HCT116 (cell line): Measurements from ENCODE around the gene SELENON. TPM values are rescaled to one million over a fixed set of nuclear protein-coding genes. Genes with fewer than 3 reads are reported as not detected.

Experiments
- ATAC-seq: fragments of 200-7000 bp; cut with Tn5 transposase; 2 replicates; pipeline ENCODE4 v1.9.1; 2020; ENCODE audit warnings: mild to moderate bottlenecking, moderate library complexity
- BruUV-seq: library from RNA; stranded (reverse); fragments of 400-500 nt; replicated peaks from 2 replicates; lab custom pipeline; 2021; lab: Mats Ljungman, UMichigan
- CTCF ChIA-PET: fragments of 300-600 bp; sonication (Branson Sonifier 250); formaldehyde crosslinking; loops from one replicate; lab custom pipeline; 2021; ENCODE audit warnings: antibody characterized with exemption; lab: Charles Lee
- POLR2A ChIA-PET: fragments of 300-600, 350-600 bp; sonication (Branson Sonifier 250); formaldehyde crosslinking; loops from one replicate; lab custom pipeline; 2021; ENCODE audit warnings: antibody characterized with exemption; lab: Charles Lee
- RAD21 ChIA-PET, 2 experiments: fragments of 300-600 bp; sonication (Branson Sonifier 250); formaldehyde crosslinking; loops; one replicate each; lab custom pipeline; 2023; ENCODE audit warnings: low total read pairs in 2 of 2; ENCODE audit not compliant: uncharacterized antibody in 2 of 2, unreplicated experiment in 2 of 2, low non-redundant PET in 1 of 2; lab: Charles Lee
- DNase-seq: peaks from one replicate; pipeline ENCODE4 v3.0.0-alpha.2; 2010; ENCODE audit warnings: low read depth, low spot score
- H2AFZ ChIP-seq: fragments of 200-600 bp; shearing (Covaris generic), sonication (generic); 2 replicates; pipeline ENCODE4 v1.6.1; 2017; ENCODE audit warnings: low read depth, mixed run types, mixed read lengths, antibody characterized with exemption, low read length; ENCODE audit not compliant: poor library complexity, severe bottlenecking
- H3K27ac ChIP-seq: 2 replicates; pipeline ENCODE4 v1.5.1; 2012; ENCODE audit warnings: low read depth, low read length
- H3K27me3 ChIP-seq: fragments of 200-600 bp; sonication (generic); 2 replicates; pipeline ENCODE4 v1.6.1; 2016; ENCODE audit warnings: mixed run types, low read length, mixed read lengths; ENCODE audit not compliant: insufficient read depth
- H3K36me3 ChIP-seq, 2 experiments: fragments of 200-500 bp in 1 of 2; fragments of 200-600 bp in 1 of 2; sonication (Bioruptor generic) in 1 of 2; sonication (generic) in 1 of 2; 2 replicates each; pipeline versions ENCODE4 v1.5.1 to v1.6.1; 2014 to 2016; ENCODE audit warnings: low read length in 2 of 2, inconsistent platforms in 1 of 2, mixed read lengths in 1 of 2, mixed run types in 1 of 2; ENCODE audit not compliant: insufficient read depth in 2 of 2, control insufficient read depth in 1 of 2
- H3K4me1 ChIP-seq, 2 experiments: fragments of 200-600 bp in 1 of 2; sonication (generic) in 1 of 2; 2 replicates each; pipeline versions ENCODE4 v1.5.1 to v1.6.1; 2012 to 2017; ENCODE audit warnings: low read length in 2 of 2, inconsistent platforms in 1 of 2, mild to moderate bottlenecking in 1 of 2, mixed read lengths in 1 of 2, mixed run types in 1 of 2, moderate library complexity in 1 of 2; ENCODE audit not compliant: insufficient read depth in 2 of 2, control insufficient read depth in 1 of 2
- H3K4me2 ChIP-seq: fragments of 200-600 bp; sonication (generic); 2 replicates; pipeline ENCODE4 v1.6.1; 2017; ENCODE audit warnings: mixed run types, low read length, mixed read lengths
- H3K4me3 ChIP-seq, 2 experiments: fragments of 200-600 bp in 1 of 2; sonication (generic) in 1 of 2; replicated peaks in 1 of 2; 2 replicates each; pipeline ENCODE4 v1.5.1; 2011 to 2016; ENCODE audit warnings: low read length in 2 of 2, control low read depth in 1 of 2, low read depth in 1 of 2, mild to moderate bottlenecking in 1 of 2, mixed read lengths in 1 of 2, mixed run types in 1 of 2
- H3K79me2 ChIP-seq: fragments of 200-600 bp; sonication (generic); 2 replicates; pipeline ENCODE4 v1.6.1; 2017; ENCODE audit warnings: mild to moderate bottlenecking, mixed run types, low read length, moderate library complexity, mixed read lengths; ENCODE audit not compliant: insufficient read depth
- H3K9ac ChIP-seq: fragments of 200-600 bp; sonication (generic); 2 replicates; pipeline ENCODE4 v1.6.1; 2016; ENCODE audit warnings: low read length, mixed read lengths
- H3K9me2 ChIP-seq: fragments of 200-600 bp; sonication (generic), shearing (Covaris generic); 2 replicates; pipeline ENCODE4 v1.6.1; 2017; ENCODE audit warnings: mixed run types, mild to moderate bottlenecking, moderate library complexity; ENCODE audit not compliant: insufficient read depth
- H3K9me3 ChIP-seq, 2 experiments: fragments of 200-500 bp in 1 of 2; fragments of 200-600 bp in 1 of 2; sonication (Bioruptor generic) in 1 of 2; sonication (generic) in 1 of 2; 2 replicates each; pipeline ENCODE4 v1.6.1; 2014 to 2017; ENCODE audit warnings: low read length in 2 of 2, mixed read lengths in 2 of 2, inconsistent platforms in 1 of 2, low read depth in 1 of 2, mild to moderate bottlenecking in 1 of 2, mixed run types in 1 of 2, moderate library complexity in 1 of 2; ENCODE audit not compliant: control insufficient read depth in 1 of 2, insufficient read depth in 1 of 2
- H4K20me1 ChIP-seq: fragments of 200-600 bp; sonication (generic), shearing (Covaris generic); 2 replicates; pipeline ENCODE4 v1.6.1; 2017; ENCODE audit warnings: mixed run types, mild to moderate bottlenecking, moderate library complexity; ENCODE audit not compliant: insufficient read depth
- CBX3 ChIP-seq: IDR thresholded peaks from 2 replicates; pipeline ENCODE4 v1.6.1; 2012; ENCODE audit warnings: low read depth
- EGR1 ChIP-seq: IDR thresholded peaks from 2 replicates; pipeline ENCODE4 v1.6.1; 2012; ENCODE audit warnings: low read depth
- ELF1 ChIP-seq: IDR thresholded peaks from 2 replicates; pipeline ENCODE4 v1.6.1; 2012; ENCODE audit warnings: low read depth, borderline replicate concordance
- EZH2 ChIP-seq: fragments of 200-600 bp; sonication (generic); IDR thresholded peaks from 2 replicates; pipeline ENCODE4 v1.6.1; 2017; ENCODE audit warnings: antibody characterized with exemption, mixed run types
- FOSL1 ChIP-seq: IDR thresholded peaks from 2 replicates; pipeline ENCODE4 v1.6.1; 2012; ENCODE audit warnings: low read depth
- POLR2A ChIP-seq: IDR thresholded peaks from 2 replicates; pipeline ENCODE4 v1.7.0; 2011; ENCODE audit warnings: borderline replicate concordance; ENCODE audit not compliant: insufficient read depth, insufficient read length; ENCODE audit errors: extremely low read depth
- SRF ChIP-seq: IDR thresholded peaks from 2 replicates; pipeline ENCODE4 v1.6.1; 2012; ENCODE audit warnings: low read depth
- YY1 ChIP-seq: IDR thresholded peaks from 2 replicates; pipeline ENCODE4 v1.6.1; 2011; ENCODE audit warnings: low read length, low read depth, moderate library complexity, mild to moderate bottlenecking; ENCODE audit not compliant: insufficient replicate concordance; ENCODE audit errors: extremely low read depth
- ZFX ChIP-seq: fragments of 450-650 bp; IDR thresholded peaks from 2 replicates; pipeline ENCODE4 v1.6.1; 2017
- ZNF274 ChIP-seq: fragments of 200-500 bp; sonication (Bioruptor generic); IDR thresholded peaks from 2 replicates; pipeline ENCODE4 v1.6.1; 2014; ENCODE audit warnings: mild to moderate bottlenecking, low read depth, low read length, inconsistent platforms
- intact Hi-C: fragments of 100-400 bp; cut with micrococcal nuclease; formaldehyde crosslinking; loops from 2 replicates; pipeline ENCODE4 v1.10.0; 2022
- total RNA-seq: library from RNA; stranded (reverse); gene quantifications from one replicate; pipeline ENCODE4 v1.2.1, GENCODE V29; 2021; ENCODE audit not compliant: unreplicated experiment
- TF ChIP-seq, protein P1 (sequence below), 3 experiments: fragments of 200-600 bp in 1 of 3; sonication (generic) in 1 of 3; IDR thresholded peaks in 2 of 3; conservative IDR thresholded peaks in 1 of 3; 2 replicates each; pipeline ENCODE4 v1.5.1; 2012 to 2017; ENCODE audit warnings: low read depth in 2 of 3, low read length in 2 of 3, antibody characterized with exemption in 1 of 3, borderline replicate concordance in 1 of 3, control low read depth in 1 of 3, mild to moderate bottlenecking in 1 of 3, mixed read lengths in 1 of 3, mixed run types in 1 of 3, moderate library complexity in 1 of 3; ENCODE audit not compliant: insufficient read depth in 1 of 3
- TF ChIP-seq, protein P2 (sequence below): IDR thresholded peaks from 2 replicates; pipeline ENCODE4 v1.6.1; 2012
- TF ChIP-seq, protein P3 (sequence below): IDR thresholded peaks from 2 replicates; pipeline ENCODE4 v1.6.1; 2012; ENCODE audit warnings: low read depth

The SELENON gene
- total RNA-seq, 1 experiment from 2014 or later, result 85.1 TPM

DNA sequence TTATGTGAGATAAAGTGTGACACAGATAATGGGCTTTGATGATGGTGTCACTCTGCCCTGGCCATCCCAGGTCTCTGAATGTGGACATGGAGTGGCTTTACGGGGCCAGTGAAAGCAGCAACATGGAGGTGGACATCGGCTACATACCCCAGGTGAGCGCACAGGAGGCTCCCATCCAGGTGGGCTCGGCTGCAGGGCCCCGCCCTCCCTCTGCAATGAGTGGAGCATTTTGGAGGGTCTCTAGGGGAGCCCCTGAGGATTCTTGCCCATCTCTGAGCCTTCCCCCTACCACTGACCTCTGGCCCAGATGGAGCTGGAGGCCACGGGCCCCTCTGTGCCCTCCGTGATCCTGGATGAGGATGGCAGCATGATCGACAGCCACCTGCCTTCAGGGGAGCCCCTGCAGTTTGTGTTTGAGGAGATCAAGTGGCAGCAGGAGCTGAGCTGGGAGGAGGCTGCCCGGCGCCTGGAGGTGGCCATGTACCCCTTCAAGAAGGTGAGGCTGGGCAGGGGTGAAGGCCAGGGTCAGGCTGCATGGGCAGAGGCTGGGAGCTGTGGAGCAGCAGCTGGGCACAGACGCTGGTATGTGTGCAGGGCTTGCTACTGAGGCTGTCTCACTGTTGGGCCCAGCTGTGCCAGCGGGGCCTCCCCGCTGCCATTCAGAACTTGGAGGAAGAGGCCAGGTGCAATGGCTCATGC lies 11.5 kb downstream of the SELENON start:
- Histone ChIP-seq H3K4me3 (no peak overlapping the region), H2AFZ (no peak overlapping the region), H3K27ac (no peak overlapping the region; the same call in 1 of the 2 replicates), H3K4me2 (no peak overlapping the region), H3K27me3 (no peaks in the 10 kb centered on the region), H3K9me2 (no peaks in the 10 kb centered on the region), H3K4me1 (peaks cover 0 to 4% of the 10 kb centered on the region in 2 experiments; a peak in 1 of 4 replicates), H3K9ac (no peak overlapping the region), H3K36me3 (no peaks in the 10 kb centered on the region; a peak in 1 of 4 replicates)
- CTCF ChIA-PET, result interaction anchor here (1.0 to 2.1 kb wide), 5 partner anchors 11 to 963 kb away, joined by 3 to 11 read pairs (median 7); partner anchors contain the start of gene SELENON
- RAD21 ChIA-PET, result interaction anchor here in 1 of 2 experiments (1.0 to 1.4 kb wide), 2 partner anchors 203 to 308 kb away, joined by 3 read pairs; no protein-coding TSS in a partner anchor
- no peak for DNase-seq
- BruUV-seq, result no TSS peak
- no peak for ATAC-seq
- intact Hi-C loops, result loop anchor here (10.0 kb wide), 1 partner anchor 557 kb away; no protein-coding TSS in a partner anchor
- TF ChIP-seq CBX3, result no peak
- TF ChIP-seq EZH2, result no peak
- TF ChIP-seq POLR2A, result no peak
- TF ChIP-seq, protein P1, sequence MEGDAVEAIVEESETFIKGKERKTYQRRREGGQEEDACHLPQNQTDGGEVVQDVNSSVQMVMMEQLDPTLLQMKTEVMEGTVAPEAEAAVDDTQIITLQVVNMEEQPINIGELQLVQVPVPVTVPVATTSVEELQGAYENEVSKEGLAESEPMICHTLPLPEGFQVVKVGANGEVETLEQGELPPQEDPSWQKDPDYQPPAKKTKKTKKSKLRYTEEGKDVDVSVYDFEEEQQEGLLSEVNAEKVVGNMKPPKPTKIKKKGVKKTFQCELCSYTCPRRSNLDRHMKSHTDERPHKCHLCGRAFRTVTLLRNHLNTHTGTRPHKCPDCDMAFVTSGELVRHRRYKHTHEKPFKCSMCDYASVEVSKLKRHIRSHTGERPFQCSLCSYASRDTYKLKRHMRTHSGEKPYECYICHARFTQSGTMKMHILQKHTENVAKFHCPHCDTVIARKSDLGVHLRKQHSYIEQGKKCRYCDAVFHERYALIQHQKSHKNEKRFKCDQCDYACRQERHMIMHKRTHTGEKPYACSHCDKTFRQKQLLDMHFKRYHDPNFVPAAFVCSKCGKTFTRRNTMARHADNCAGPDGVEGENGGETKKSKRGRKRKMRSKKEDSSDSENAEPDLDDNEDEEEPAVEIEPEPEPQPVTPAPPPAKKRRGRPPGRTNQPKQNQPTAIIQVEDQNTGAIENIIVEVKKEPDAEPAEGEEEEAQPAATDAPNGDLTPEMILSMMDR (IDR thresholded peaks at IDR 0.05 in 2 of 3, conservative IDR thresholded peaks at IDR 0.05 in 1 of 3; ENCODE audit: borderline replicate concordance in 1 of 3, insufficient read depth in 1 of 3, low read depth in 2 of 3, low read length in 2 of 3), result no peak
- TF ChIP-seq, protein P2, sequence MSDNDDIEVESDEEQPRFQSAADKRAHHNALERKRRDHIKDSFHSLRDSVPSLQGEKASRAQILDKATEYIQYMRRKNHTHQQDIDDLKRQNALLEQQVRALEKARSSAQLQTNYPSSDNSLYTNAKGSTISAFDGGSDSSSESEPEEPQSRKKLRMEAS, result no peak
- TF ChIP-seq FOSL1, result no peak
- no peak for TF ChIP-seq SRF
- TF ChIP-seq EGR1, result no peak
- TF ChIP-seq ZNF274, result no peak
- no peak for TF ChIP-seq ZFX
- no peak for TF ChIP-seq ELF1
- TF ChIP-seq YY1, result no peak
- TF ChIP-seq, protein P3, sequence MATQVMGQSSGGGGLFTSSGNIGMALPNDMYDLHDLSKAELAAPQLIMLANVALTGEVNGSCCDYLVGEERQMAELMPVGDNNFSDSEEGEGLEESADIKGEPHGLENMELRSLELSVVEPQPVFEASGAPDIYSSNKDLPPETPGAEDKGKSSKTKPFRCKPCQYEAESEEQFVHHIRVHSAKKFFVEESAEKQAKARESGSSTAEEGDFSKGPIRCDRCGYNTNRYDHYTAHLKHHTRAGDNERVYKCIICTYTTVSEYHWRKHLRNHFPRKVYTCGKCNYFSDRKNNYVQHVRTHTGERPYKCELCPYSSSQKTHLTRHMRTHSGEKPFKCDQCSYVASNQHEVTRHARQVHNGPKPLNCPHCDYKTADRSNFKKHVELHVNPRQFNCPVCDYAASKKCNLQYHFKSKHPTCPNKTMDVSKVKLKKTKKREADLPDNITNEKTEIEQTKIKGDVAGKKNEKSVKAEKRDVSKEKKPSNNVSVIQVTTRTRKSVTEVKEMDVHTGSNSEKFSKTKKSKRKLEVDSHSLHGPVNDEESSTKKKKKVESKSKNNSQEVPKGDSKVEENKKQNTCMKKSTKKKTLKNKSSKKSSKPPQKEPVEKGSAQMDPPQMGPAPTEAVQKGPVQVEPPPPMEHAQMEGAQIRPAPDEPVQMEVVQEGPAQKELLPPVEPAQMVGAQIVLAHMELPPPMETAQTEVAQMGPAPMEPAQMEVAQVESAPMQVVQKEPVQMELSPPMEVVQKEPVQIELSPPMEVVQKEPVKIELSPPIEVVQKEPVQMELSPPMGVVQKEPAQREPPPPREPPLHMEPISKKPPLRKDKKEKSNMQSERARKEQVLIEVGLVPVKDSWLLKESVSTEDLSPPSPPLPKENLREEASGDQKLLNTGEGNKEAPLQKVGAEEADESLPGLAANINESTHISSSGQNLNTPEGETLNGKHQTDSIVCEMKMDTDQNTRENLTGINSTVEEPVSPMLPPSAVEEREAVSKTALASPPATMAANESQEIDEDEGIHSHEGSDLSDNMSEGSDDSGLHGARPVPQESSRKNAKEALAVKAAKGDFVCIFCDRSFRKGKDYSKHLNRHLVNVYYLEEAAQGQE, result no peak
- TF ChIP-seq, all 23 proteins: peak for 0
- no peaks in the 10 kb centered on the region for H3K79me2 ChIP-seq
- H3K9me3 ChIP-seq, result no peaks in the 10 kb centered on the region
- POLR2A ChIA-PET, result interaction anchor here (1.2 kb wide), 1 partner anchor 80 kb away, joined by 3 read pairs; no protein-coding TSS in a partner anchor
- H4K20me1 ChIP-seq, result no peaks in the 10 kb centered on the region
